Left lobe of liver (tissue), 2 donors: ENCODE results near the gene PXK. TPM values are rescaled to one million over a fixed set of nuclear protein-coding genes. Genes with fewer than 3 reads are reported as not detected.
"Not testable (repeated sequence)": the region's sequence is repeated elsewhere in the genome, so short reads cannot be mapped to it uniquely, and the experiment has no call there.

Experiments used
- ATAC-seq: fragments of 200-7000 bp; cut with Tn5 transposase; one replicate; pipeline ENCODE4 v1.9.1; 2020; ENCODE audit warnings: mild to moderate bottlenecking, moderate library complexity
- DNase-seq: peaks from one replicate; pipeline ENCODE4 v3.0.0-alpha.2; 2020; ENCODE audit warnings: low spot score
- total RNA-seq: library from RNA; stranded (reverse); gene quantifications from one replicate; pipeline ENCODE4 v1.2.1, GENCODE V29; 2021
- donor health status: DM: no; HTN: no; CAD: no; lungs with moderate emphysema.
- donor health status: DM: no; HTN: yes; CAD: no.

The PXK gene
- 7.5 TPM for total RNA-seq

GRCh38 chr3:58332575-58333188 lies at the start of gene PXK:
PXK (plus strand) TSS chr3:58332892; CDS start chr3:58332989, 97 bp downstream.
- ATAC-seq (peak; percentile 95), DNase-seq (peak; percentile 87)

DNA sequence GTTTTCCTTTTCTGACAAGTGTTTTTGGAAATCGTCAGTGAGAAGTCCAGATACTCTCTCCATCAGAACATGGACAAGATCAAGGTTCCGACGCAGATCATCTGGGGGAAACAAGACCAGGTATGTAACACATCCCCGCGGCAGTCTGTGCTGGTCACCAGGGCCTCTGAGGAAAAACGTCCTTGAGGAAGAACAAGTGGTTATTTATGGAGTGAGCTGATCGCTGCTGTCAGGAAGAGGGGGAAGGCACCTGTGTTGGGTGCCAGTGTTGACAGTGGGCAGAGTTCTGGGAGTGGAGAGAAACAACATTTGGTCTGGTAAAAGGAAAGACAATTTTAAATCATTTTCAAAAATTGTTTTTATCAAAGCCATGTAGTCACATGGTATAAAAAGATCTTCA lies 47.4 kb upstream of the PXK start:
- no peak for DNase-seq
- no peak for ATAC-seq

DNA sequence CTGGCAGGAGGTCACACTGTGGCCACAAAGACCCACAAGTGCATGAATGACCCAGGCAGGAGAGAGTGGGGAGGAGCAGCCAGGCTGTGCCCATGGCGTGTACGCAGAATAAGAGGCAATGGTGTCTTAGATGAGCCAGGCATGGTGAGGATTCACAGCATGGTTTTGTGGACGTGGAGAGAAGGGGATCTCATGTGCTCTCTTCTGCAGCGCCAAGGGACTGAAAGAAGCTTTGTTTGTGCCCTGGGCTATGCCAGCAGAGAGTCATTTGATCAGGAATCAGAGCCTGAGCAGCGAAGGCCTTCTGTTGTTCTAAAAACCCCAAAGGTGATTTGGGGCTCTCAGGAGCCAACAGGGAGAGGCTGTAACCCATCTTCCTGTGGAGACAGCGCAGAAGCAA lies 45.3 kb upstream of the PXK start:
- ATAC-seq (no peak), DNase-seq (no peak)

DNA sequence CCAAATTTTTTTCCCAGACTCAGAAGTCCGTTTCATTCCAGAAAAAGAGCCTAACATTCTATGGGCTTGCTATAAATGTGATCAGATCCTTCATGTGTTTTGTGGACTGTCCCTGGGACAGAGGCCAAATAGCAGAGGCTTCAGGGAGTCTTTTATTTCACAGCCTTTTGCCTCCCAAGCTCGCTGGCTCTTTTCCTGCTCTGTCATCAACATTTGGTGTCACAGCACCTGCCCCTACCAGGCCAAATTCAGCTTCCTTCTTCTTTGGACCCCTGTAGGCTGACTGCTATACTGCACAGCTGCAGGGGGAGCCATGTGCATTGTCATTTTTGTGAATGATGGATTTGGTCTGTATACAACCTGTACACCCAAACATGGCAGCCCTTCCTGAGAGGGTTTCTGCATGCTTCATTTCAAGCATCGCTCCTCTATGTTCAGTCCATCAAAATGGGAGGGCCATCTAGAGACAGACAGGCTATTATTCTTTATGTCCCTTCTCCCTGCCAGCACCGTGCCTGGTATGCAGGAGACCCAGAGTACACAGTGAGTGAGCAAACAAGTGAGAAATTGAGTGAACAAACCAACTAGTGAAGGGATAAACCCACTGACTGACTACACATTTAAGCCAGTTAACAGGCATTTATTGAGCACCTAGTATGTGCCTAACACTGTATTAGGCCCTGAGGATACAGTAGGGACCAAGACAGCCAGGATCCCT lies 44.5 kb upstream of the PXK start:
- ATAC-seq: peak; percentile 24
- DNase-seq: no peak

- not testable (repeated sequence) for DNase-seq, ATAC-seq
These were observed 43.6 kb upstream of the PXK start for GRCh38 chr3:58288964-58289613.

- DNase-seq, ATAC-seq: not testable (repeated sequence)
These were observed 42.2 kb upstream of the PXK start for GRCh38 chr3:58290446-58290845.

DNA sequence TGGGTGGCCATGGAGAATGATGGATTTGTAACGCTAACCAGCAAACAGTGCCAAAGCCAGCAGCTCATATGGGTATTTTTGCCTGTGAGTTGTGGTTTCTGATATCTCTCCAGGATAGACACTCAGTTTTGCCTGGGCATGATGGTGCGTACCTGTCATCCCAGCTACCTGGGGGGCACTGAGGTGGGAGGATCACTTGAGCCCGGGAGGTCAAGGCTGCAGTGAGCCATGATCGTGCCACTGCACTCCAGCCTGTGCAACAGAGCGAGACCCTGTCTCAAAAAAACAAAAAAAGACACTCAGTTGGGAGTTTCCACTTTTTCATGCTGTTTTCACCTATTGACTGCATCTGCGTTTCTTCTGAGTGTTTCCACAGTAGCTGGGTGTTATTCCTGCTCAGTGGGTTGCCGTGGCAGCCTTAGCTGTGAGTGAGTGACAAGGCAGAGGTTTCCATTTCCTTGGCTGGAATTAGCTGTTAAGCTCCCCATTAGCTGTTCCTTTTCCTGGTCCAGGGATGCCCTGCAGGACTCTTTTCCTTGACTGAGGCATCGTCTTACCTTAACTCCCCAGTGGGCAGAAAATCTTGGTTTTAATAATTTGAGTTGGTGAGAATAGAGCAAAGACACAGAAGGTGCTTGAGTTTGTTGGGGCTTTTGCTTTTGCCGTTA lies 40.9 kb upstream of the PXK start:
- ATAC-seq (no peak), DNase-seq (no peak)

DNA sequence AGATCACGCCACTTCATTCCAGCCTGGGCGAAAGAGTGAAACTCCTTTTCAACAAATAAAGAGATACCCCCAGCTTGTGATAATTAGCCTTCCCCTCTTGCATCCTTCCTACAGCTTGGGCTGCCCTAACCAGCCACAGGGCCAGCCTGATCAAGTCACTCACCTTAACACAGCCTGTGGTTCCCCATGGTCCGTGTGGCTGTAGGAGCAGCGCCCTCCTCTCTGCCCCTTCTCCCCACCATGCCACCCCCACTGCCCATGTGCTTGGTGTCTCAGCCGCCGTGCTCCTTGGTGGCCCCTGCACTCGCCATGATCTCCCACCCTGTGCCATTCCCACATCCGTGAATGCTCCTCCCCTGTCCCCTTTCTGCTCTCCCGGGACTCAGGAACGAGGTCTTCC lies 39.8 kb upstream of the PXK start:
- DNase-seq (no peak), ATAC-seq (peak; percentile 15)

GRCh38 chr3:58293516-58293915 lies 39.2 kb upstream of the PXK start:
- DNase-seq: no peak
- ATAC-seq: peak; percentile 36

DNA sequence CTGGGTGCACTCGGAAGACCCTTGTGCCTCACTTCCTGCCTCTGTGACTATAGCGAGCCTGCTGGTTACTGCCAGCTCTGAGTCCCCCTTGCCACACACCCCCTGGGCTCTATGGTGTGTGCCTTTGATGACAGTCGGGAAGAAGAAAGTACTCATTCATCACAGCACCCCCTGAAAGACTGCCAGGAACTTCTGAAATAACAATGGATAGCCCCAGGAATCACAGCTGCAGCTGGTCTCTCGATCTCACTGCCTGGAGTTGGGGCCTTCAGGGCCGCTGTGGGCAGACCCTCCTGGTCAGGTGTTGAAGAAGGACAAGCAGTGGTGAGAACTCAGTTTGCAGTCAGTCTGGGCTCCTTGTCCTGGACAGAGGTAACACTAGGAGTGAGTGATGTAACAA lies 36.4 kb upstream of the PXK start:
- DNase-seq: no peak
- no peak for ATAC-seq

DNA sequence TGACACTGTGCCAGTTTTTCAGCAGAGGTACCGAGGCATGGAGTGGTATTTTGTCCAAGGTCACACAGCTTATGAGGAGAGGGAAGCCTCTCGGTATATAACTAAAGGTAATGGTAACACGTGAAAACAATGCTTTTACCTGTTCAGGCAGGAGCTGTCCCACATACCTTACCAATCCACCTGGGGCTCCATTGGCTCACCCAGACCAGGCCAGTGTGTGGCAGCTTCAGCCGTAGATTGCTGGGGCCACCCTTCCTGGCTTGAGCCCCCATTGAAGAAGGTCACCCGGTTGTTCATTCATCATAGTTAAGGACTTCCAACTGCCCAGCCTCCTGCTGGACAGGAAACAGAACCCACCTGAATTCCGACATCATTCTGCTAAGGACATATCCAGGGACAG lies 35.8 kb upstream of the PXK start:
- DNase-seq (no peak), ATAC-seq (no peak)

DNA sequence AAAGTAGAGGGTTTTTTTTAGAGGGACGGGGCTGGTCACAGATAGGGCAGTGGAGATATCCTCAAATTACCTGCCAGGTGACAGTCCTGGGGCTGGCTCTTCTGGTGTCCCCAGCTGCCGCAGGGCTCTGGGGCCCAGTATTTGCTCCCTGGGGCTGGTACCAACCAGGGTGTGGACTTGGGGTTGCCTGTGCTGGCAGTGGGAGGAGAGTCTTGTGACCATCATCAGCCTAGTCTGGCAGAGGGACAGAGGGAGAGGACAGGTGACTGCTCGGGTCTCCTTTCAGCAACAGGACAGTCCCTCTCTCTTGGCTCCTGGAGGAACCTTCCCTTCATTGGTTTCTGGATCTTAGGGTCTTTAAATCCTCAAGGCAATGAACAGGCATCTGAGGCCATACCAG lies 34.5 kb upstream of the PXK start:
- no peak for DNase-seq
- ATAC-seq: peak; percentile 54

- DNase-seq: no peak
- peak; percentile 34 for ATAC-seq
These were observed 33.6 kb upstream of the PXK start for GRCh38 chr3:58299075-58299474.

DNA sequence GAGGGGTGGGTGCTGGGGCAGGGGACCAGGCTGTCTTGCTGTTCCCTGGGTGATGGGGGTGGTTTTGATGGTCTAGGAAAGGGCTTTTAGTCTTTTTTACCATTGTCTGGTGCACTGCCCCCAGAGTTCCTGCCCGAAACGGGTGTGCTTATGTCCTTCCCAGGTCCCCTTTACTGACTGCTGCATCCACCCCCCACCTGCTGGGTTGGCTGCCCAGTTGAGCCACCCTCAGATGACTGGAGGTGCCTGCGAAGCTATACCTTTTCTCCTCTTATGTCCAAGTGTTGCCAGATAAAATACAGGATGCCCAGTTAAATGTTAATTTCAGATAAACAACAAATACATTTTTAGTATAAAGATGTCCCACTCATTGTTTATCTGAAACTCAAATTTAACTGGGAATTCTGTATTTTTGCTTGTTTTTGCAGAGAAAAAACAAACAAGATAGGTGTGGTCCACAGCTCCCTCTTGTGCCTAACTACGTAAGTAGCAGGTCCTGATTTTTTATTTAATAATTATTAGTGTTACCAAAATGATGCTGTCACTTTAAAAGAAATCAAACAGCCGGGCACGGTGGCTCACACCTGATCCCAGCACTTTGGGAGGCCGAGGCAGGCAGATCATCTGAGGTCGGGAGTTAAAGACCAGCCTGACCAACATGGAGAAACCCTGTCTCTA lies 32.7 kb upstream of the PXK start:
- DNase-seq (no peak), ATAC-seq (peak; percentile 70)

- ATAC-seq: peak; percentile 91
These were observed 26.6 kb upstream of the PXK start, which contains the start of the genes HTD2 and RPP14 for GRCh38 chr3:58305882-58306711. HTD2 (plus strand) TSS chr3:58306520; CDS start chr3:58317614, 11,094 bp downstream. RPP14 (plus strand) TSS chr3:58306245; CDS start chr3:58310330, 4,085 bp downstream.

DNA sequence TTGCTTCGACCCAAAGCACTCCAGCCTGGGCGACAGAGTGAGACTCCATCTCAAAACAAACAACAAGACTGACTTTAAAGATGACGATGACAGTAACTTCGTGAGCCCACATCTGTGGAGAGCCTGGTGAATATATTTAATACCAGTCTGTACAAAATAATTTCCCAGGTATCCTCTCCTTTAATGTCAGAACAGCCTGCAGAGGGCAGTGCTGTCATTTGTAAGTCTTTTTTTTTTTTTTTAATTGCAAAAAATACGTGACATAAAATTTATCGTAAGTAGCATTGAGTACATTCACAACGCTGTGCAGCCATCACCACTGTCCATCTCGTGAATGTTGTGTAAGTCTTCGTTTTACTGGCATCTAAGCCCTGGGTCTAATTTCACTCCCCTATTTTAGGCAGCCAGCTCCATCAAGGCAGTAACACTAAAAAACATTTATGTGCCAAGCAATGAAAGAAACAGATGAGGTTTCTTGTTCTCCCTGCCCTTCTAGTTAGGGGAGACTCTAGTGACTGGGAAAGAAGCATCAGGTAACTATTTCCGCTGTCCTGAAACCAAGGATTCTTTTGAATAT lies 25.0 kb upstream of the PXK start:
- DNase-seq: no peak
- ATAC-seq: peak; percentile 5

More at GRCh38 chr3:58305882-58306711, 26.6 kb upstream of the PXK start, which contains the start of the genes HTD2 and RPP14:
- DNase-seq: peak; percentile 98

- ATAC-seq (no peak), DNase-seq (no peak)
These were observed 24.0 kb upstream of the PXK start for GRCh38 chr3:58308728-58309127.

DNA sequence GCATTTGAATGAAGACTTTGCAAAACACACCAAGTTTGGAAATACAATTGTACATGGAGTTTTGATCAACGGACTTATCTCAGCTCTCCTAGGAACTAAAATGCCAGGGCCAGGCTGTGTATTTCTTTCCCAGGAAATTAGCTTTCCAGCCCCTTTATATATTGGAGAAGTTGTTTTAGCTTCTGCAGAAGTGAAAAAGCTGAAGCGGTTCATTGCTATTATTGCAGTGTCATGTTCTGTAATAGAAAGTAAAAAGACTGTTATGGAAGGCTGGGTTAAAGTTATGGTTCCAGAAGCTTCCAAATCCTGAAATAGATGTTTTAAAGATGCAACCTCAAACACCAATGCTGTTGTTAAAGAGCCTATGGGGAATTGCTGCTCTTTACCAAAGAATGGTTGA lies 14.9 kb upstream of the PXK start:
- DNase-seq (no peak), ATAC-seq (no peak)

DNA sequence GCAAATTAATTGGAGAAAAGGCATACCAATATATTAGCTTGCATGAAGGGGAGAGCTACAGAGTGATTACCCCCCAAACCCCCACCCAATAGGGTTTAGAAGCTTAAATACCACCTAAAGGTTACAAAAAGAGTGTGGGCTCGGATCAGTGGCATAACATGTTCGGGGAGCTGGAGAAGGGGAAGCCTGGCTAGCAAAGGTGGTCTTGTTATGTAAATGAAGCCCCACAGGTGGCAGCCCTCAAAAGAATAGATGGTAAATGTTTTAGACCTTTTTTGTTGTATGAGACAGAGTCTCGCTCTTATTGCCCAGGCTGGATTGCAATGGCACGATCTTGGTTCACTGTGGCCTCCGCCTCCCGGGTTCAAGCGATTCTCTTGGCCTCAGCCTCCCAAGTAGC lies 10.9 kb upstream of the PXK start:
- no peak for ATAC-seq
- DNase-seq: no peak
